Activated B cell treated with CpG ODN at 0.5 μM for 24 hours (primary cell): ENCODE results near the gene KMT2E. TPM values are rescaled to one million over a fixed set of nuclear protein-coding genes. Genes with fewer than 3 reads are reported as not detected.
"Not testable (repeated sequence)": the region's sequence is repeated elsewhere in the genome, so short reads cannot be mapped to it uniquely, and the experiment has no call there.

Experiments used
- ATAC-seq: fragments of 200-7000 bp; cut with Tn5 transposase; one replicate; pipeline ENCODE4 v1.10.0; 2021; ENCODE audit warnings: low read depth, mild to moderate bottlenecking, moderate library complexity
- CTCF ChIA-PET: fragments of 350-600 bp; sonication (Branson Sonifier 250); formaldehyde crosslinking; loops from one replicate; lab custom pipeline; 2021; ENCODE audit warnings: antibody characterized with exemption; lab: Charles Lee
- POLR2A ChIA-PET: fragments of 350-600 bp; sonication (Branson Sonifier 250); formaldehyde crosslinking; loops from one replicate; lab custom pipeline; 2021; ENCODE audit warnings: antibody characterized with exemption; lab: Charles Lee
- DNase-seq: peaks from one replicate; pipeline ENCODE4 v3.0.0; 2022
- H3K27ac Mint-ChIP-seq: one replicate; pipeline ENCODE4 v1.8.0; 2020; ENCODE audit warnings: mixed read lengths
- H3K27me3 Mint-ChIP-seq: one replicate; pipeline ENCODE4 v1.8.0; 2021; ENCODE audit warnings: mixed read lengths
- H3K36me3 Mint-ChIP-seq: one replicate; pipeline ENCODE4 v1.8.0; 2021; ENCODE audit warnings: low read depth, mixed read lengths
- H3K4me1 Mint-ChIP-seq: one replicate; pipeline ENCODE4 v1.8.0; 2021; ENCODE audit warnings: mixed read lengths
- H3K4me3 Mint-ChIP-seq: one replicate; pipeline ENCODE4 v1.8.0; 2020; ENCODE audit warnings: mild to moderate bottlenecking, mixed read lengths
- H3K9me3 Mint-ChIP-seq: one replicate; pipeline ENCODE4 v1.8.0; 2020; ENCODE audit warnings: mixed read lengths
- intact Hi-C: fragments of 100-400 bp; cut with micrococcal nuclease; formaldehyde crosslinking; loops from one replicate; pipeline ENCODE4 v1.15.1; 2024
- total RNA-seq: library from RNA; stranded (reverse); gene quantifications from 2 replicates; pipeline ENCODE4 v1.2.3, GENCODE V29; 2022
- TF ChIP-seq, protein P1 (sequence below): fragments of 200-600 bp; IDR thresholded peaks from one replicate; pipeline ENCODE4 v1.8.0; 2022; ENCODE audit warnings: antibody characterized with exemption, mild to moderate bottlenecking

KMT2E gene
- total RNA-seq, 1 donor from 2014 or later = 183 TPM

DNA sequence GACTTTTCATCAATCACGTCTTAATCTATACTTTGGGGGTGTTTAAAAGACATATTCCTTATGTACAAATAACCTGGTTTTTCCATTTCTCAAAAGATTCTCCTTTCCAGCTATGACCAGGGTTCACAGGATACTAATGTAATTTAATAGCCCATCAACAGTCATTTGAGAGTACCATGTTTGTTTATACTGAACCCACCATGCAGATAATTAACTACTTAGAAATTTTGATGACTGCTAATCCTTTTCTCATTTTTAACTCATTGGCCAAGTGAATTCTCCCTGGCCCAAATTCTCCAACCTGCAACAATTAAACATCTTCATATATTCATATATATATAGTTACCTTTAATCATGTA lies 28.8 kb upstream of the KMT2E start:
- no peak for ATAC-seq
- DNase-seq = no peak
- Mint-ChIP-seq H3K9me3 (no peaks in the 10 kb centered on the region), H3K4me3 (peak overlapping the region; percentile 98), H3K27me3 (no peaks in the 10 kb centered on the region), H3K27ac (peak overlapping the region; percentile 99), H3K36me3 (peaks cover 27% of the 10 kb centered on the region), H3K4me1 (peaks cover 69% of the 10 kb centered on the region)
- TF ChIP-seq, protein P1, sequence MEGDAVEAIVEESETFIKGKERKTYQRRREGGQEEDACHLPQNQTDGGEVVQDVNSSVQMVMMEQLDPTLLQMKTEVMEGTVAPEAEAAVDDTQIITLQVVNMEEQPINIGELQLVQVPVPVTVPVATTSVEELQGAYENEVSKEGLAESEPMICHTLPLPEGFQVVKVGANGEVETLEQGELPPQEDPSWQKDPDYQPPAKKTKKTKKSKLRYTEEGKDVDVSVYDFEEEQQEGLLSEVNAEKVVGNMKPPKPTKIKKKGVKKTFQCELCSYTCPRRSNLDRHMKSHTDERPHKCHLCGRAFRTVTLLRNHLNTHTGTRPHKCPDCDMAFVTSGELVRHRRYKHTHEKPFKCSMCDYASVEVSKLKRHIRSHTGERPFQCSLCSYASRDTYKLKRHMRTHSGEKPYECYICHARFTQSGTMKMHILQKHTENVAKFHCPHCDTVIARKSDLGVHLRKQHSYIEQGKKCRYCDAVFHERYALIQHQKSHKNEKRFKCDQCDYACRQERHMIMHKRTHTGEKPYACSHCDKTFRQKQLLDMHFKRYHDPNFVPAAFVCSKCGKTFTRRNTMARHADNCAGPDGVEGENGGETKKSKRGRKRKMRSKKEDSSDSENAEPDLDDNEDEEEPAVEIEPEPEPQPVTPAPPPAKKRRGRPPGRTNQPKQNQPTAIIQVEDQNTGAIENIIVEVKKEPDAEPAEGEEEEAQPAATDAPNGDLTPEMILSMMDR = no peak
- POLR2A ChIA-PET = interaction anchor here (0.6 to 16.0 kb wide), 5 partner anchors 26 to 102 kb away, joined by 3 to 545 read pairs (median 21); partner anchors contain the start of gene KMT2E
- intact Hi-C loops = no loop called here
- CTCF ChIA-PET = interaction anchor here (5.5 to 7.8 kb wide), 3 partner anchors 23 to 55 kb away, joined by 55 to 117 read pairs (median 67); partner anchors contain the start of gene KMT2E

DNA sequence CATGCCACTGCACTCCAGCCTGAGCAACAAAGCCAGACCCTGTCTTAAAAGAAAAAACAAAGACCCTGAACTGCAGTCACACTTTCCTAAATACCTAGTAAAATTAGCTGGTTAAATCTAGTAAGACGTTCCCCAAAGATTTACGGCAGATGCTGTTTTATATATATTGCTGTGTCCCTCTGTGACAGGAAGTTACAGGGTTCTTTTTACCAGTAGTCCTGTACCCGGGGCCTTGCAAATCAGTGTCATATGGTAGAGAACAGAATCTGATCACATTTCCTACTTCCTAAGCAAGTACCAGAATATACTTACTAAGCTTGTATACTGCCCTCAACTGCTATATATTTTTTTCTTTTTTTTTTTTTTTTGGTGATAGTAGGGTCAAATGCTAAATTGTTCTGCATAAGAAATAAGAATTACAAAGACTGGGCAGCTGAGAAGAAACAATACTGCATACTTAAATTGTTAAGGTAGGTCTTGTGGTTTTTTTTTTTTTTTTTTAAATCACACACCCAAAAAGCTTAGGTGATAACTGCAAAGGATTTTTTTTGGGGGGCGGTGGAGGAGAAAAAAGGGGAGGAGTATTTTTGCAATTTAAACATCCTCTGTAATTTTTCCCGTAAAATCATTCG lies 27.3 kb upstream of the KMT2E start:
- no peak for DNase-seq
- ChIA-PET CTCF (no interaction called here), POLR2A (interaction anchor here (1.1 to 16.0 kb wide), 4 partner anchors 15 to 44 kb away, joined by 4 to 545 read pairs (median 7); partner anchors contain the start of gene KMT2E)
- Mint-ChIP-seq H3K4me1 (peaks cover 55% of the 10 kb centered on the region), H3K27ac (peak overlapping the region; percentile 80), H3K27me3 (no peaks in the 10 kb centered on the region), H3K9me3 (no peaks in the 10 kb centered on the region), H3K4me3 (no peak overlapping the region), H3K36me3 (peaks cover 36% of the 10 kb centered on the region)
- intact Hi-C loops = no loop called here
- TF ChIP-seq, protein P1 = no peak
- ATAC-seq = no peak

DNA sequence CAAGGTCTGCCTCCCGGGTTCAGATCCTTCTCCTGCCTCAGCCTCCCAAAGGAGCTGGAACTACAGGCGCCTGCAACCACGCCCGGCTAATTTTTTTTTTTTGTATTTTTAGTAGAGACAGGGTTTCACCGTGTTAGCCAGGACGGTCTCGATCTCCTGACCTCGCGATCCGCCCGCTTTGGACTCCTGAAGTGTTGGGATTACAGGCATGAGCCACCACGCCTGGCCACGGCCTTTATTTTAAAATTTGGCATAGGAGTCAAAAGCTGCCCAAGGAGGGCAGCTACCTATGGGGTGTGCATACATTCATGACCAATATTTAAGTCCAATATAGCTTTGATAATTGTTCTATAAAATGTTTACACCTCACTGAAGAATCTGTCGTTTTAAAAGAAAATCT lies 26.6 kb upstream of the KMT2E start:
- ATAC-seq, H3K4me3 Mint-ChIP-seq, CTCF ChIA-PET, H3K9me3 Mint-ChIP-seq, intact Hi-C loops, DNase-seq, H3K27me3 Mint-ChIP-seq: not testable (repeated sequence)
- peak overlapping the region; percentile 36 for H3K27ac Mint-ChIP-seq
- H3K36me3 Mint-ChIP-seq = peaks cover 43% of the 10 kb centered on the region
- POLR2A ChIA-PET = interaction anchor here (1.3 to 16.0 kb wide), 3 partner anchors 14 to 44 kb away, joined by 4 to 545 read pairs (median 8); partner anchors contain the start of gene KMT2E
- H3K4me1 Mint-ChIP-seq = peaks cover 57% of the 10 kb centered on the region

- TF ChIP-seq, protein P1 = no peak
- Mint-ChIP-seq H3K4me1 (peaks cover 59% of the 10 kb centered on the region), H3K27me3 (no peaks in the 10 kb centered on the region), H3K36me3 (peaks cover 57% of the 10 kb centered on the region), H3K27ac (no peak overlapping the region), H3K4me3 (no peak overlapping the region), H3K9me3 (no peaks in the 10 kb centered on the region)
- CTCF ChIA-PET = interaction anchor here (0.7 to 0.9 kb wide), 2 partner anchors 20 to 86 kb away, joined by 3 read pairs; no protein-coding TSS in a partner anchor
- no peak for ATAC-seq
- POLR2A ChIA-PET = interaction anchor here (0.8 to 16.0 kb wide), 3 partner anchors 8 to 21 kb away, joined by 4 to 545 read pairs (median 6); partner anchors contain the start of gene KMT2E
- DNase-seq = no peak
- intact Hi-C loops = no loop called here
Observed at GRCh38 chr7:104990983-104991382, 23.0 kb upstream of the KMT2E start.

DNA sequence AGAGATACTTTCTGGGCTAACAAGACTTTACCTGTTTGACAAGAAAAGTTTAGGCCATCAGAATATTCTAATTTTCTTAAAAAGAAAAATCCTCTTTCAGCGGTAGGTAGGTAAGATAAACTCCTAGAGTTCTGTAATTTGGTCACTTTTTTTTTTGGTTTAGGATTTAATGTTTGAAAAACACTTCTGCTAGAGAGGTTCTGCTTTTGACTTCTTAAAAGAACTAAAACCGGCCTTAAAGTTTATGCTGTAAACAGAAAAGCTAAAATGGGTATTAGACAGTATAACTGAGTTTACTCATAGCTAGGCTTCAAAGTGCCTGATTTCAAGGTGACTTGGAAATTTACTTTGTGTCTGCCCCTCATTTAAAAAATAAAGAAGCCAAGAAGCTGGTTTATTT lies 21.7 kb upstream of the KMT2E start:
- H3K36me3 Mint-ChIP-seq = peaks cover 60% of the 10 kb centered on the region
- H3K4me1 Mint-ChIP-seq = peaks cover 60% of the 10 kb centered on the region
- H3K27ac Mint-ChIP-seq = peak overlapping the region; percentile 24
- no peaks in the 10 kb centered on the region for H3K27me3 Mint-ChIP-seq
- no peak for DNase-seq
- POLR2A ChIA-PET = interaction anchor here (16.0 kb wide), 1 partner anchor 19 kb away, joined by 545 read pairs; the partner anchor contains the start of gene KMT2E
- CTCF ChIA-PET = interaction anchor here (0.7 to 2.0 kb wide), 2 partner anchors 11 to 229 kb away, joined by 3 to 5 read pairs; no protein-coding TSS in a partner anchor
- H3K9me3 Mint-ChIP-seq = no peaks in the 10 kb centered on the region
- TF ChIP-seq, protein P1 = no peak
- H3K4me3 Mint-ChIP-seq = no peak overlapping the region
- intact Hi-C loops = no loop called here
- ATAC-seq = no peak
